Astrocyte of the cerebellum (primary cell): Measurements from ENCODE around the gene GLTP.
A peak's percentile ranks its signal among the peaks of the same experiment; 100 is the strongest.

Experiments used
- DNase-seq: peaks from one replicate; pipeline ENCODE4 v3.0.0-alpha.2; 2011; ENCODE audit warnings: low read depth
- H3K4me3 ChIP-seq: 2 replicates; pipeline ENCODE4 v1.5.1; 2011; ENCODE audit warnings: mild to moderate bottlenecking, low read depth, low read length, moderate library complexity
- CTCF ChIP-seq: IDR thresholded peaks from 2 replicates; pipeline ENCODE4 v1.5.1; 2012; ENCODE audit warnings: low read length, low read depth, moderate library complexity, mild to moderate bottlenecking; ENCODE audit errors: missing control alignments
- in situ Hi-C: cut with HindIII; loops from 2 replicates; pipeline ENCODE4 v1.10.0; 2017; ENCODE audit warnings: low sequenced_read_pairs

Gene GLTP

GRCh38 chr12:109804820-109805761, 75.2 kb downstream of the GLTP start:
- in situ Hi-C loops, result no loop called here
- no peak overlapping the region for H3K4me3 ChIP-seq
- TF ChIP-seq CTCF, result peak; percentile 98
- peak; percentile 16 for DNase-seq

DNA sequence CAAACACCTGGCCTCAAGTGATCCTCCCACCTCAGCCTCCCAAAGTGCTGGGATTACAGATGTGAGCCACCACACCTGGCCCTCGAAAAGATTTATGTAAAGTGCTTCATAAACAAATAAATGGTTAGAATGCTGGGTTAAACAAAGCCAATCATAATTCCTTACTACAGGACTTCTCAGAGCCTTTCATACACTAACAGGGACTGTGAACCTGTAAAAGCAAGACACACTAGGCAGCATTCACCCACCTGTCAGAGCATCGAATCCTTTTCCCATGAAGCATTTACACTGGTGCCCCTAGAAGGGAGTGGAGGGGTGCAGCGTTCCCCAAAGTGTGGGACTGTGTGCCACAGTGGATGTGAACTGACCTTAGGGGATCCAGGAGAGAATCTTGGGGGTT, 76.7 kb downstream of the GLTP start:
- in situ Hi-C loops, result no loop called here
- H3K4me3 ChIP-seq, result no peak overlapping the region
- no peak for TF ChIP-seq CTCF
- DNase-seq, result no peak

DNA sequence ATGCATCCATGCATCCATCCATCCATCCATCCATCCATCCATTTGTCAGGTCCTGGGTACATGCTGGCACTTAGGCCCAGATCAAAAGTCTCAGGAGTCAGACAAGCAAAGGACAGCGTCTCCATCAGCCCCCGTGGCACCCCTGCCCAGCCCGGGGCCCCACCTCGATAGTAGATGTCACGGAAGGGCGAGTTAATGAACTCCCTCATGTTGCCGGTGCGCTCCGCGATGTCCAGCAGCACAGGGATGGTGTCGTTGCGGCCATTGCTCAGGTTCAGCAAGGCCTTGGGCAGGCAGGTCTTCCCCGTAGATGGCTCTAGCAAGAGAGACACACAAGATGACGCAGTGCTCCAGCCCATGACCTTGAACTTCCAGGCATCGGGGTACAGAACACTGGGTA, 77.5 kb downstream of the GLTP start:
- TF ChIP-seq CTCF, result no peak
- in situ Hi-C loops, result no loop called here
- no peak for DNase-seq

More for the DNA sequence above, 77.5 kb downstream of the GLTP start:
- no peak overlapping the region for H3K4me3 ChIP-seq
